Measurements from ENCODE around the gene SCNN1B. TPM values are rescaled to one million over a fixed set of nuclear protein-coding genes. Genes with fewer than 3 reads are reported as not detected.

The SCNN1B gene
- total and polyA plus RNA-seq, 2 of the 13 experiments (the other 11 are each of a cell fraction or from before 2014, with no cell fraction given), result not detected

DNA sequence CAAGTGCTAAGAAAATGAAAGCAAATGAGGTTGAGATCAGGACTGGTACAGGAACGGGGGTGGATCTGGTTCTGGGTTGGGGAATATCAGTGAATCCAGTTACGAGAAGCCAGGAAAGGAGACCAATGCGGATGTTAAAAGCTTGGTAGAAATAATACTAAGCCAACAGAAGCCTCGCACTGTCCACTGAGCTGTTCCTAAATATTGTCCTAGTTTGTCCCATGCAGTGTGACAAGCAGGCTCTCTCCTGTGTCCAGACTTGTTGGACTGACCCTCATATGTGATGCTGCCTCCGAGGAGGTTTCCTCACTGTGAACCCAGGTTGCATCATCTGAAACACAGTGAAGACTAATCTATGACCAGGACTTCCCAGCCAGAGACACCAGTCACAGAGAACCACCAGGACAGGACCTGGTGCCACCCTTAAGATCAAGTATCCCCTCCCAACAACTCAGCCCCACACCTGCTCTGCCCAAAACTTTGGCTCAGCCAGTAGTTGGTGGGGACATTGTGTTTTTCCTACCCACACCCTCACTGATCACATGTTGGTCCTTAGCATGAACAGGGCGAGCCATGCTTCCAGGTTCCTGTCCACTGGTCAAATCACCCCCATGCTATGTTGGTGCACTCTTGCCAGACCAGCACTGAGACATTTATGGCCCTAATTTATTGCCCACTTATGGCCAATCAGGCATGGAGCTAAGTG lies 32.7 kb upstream of the SCNN1B start (continued):
- TF ChIP-seq BRCA1 (CRISPR knock-in tag; IDR thresholded peaks at IDR 0.05) (no peak), ZNF841 (CRISPR knock-in tag; IDR thresholded peaks at IDR 0.05; ENCODE audit: borderline replicate concordance) (no peak), ELF4 (CRISPR knock-in tag; IDR thresholded peaks at IDR 0.05; ENCODE audit: borderline replicate concordance) (no peak), HOXA5 (CRISPR knock-in tag; IDR thresholded peaks at IDR 0.05) (0 out of 2 replicates have a peak, but pooled peaks have one; percentile 44), ZNF7 (CRISPR knock-in tag; IDR thresholded peaks at IDR 0.05) (no peak), ZNF724P (CRISPR knock-in tag; IDR thresholded peaks at IDR 0.05; ENCODE audit: borderline replicate concordance) (no peak), SRSF9 (IDR thresholded peaks at IDR 0.05; ENCODE audit: borderline replicate concordance, insufficient read depth, low read depth, low read length, poor library complexity, severe bottlenecking) (no peak), ZNF329 (CRISPR knock-in tag; IDR thresholded peaks at IDR 0.05; ENCODE audit: low read depth) (no peak), ATF1 (CRISPR knock-in tag; IDR thresholded peaks at IDR 0.05) (no peak), BRD4 (CRISPR knock-in tag; IDR thresholded peaks at IDR 0.05) (no peak), MAFK (conservative IDR thresholded peaks at IDR 0.05 in 1 of 2, IDR thresholded peaks at IDR 0.05 in 1 of 2; ENCODE audit: low read length in 2 of 2) (no peak), HDAC6 (IDR thresholded peaks at IDR 0.05; ENCODE audit: low read depth, low read length) (no peak), CENPX (CRISPR knock-in tag; IDR thresholded peaks at IDR 0.05) (no peak), ZNF550 (CRISPR knock-in tag; IDR thresholded peaks at IDR 0.05; ENCODE audit: borderline replicate concordance) (no peak), JUND (CRISPR knock-in tag; IDR thresholded peaks at IDR 0.05) (peak; percentile 27; the same call in 1 of the 2 replicates)
- TF ChIP-seq, protein P1, sequence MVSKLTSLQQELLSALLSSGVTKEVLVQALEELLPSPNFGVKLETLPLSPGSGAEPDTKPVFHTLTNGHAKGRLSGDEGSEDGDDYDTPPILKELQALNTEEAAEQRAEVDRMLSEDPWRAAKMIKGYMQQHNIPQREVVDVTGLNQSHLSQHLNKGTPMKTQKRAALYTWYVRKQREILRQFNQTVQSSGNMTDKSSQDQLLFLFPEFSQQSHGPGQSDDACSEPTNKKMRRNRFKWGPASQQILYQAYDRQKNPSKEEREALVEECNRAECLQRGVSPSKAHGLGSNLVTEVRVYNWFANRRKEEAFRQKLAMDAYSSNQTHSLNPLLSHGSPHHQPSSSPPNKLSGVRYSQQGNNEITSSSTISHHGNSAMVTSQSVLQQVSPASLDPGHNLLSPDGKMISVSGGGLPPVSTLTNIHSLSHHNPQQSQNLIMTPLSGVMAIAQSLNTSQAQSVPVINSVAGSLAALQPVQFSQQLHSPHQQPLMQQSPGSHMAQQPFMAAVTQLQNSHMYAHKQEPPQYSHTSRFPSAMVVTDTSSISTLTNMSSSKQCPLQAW (CRISPR knock-in tag; IDR thresholded peaks at IDR 0.05), result peak; percentile 43; the same call in 1 of the 2 replicates
- TF ChIP-seq, protein P2, sequence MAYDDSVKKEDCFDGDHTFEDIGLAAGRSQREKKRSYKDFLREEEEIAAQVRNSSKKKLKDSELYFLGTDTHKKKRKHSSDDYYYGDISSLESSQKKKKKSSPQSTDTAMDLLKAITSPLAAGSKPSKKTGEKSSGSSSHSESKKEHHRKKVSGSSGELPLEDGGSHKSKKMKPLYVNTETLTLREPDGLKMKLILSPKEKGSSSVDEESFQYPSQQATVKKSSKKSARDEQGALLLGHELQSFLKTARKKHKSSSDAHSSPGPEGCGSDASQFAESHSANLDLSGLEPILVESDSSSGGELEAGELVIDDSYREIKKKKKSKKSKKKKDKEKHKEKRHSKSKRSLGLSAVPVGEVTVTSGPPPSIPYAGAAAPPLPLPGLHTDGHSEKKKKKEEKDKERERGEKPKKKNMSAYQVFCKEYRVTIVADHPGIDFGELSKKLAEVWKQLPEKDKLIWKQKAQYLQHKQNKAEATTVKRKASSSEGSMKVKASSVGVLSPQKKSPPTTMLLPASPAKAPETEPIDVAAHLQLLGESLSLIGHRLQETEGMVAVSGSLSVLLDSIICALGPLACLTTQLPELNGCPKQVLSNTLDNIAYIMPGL (CRISPR knock-in tag; IDR thresholded peaks at IDR 0.05; ENCODE audit: borderline replicate concordance in 1 of 2, low read depth in 1 of 2), result no peak
- TF ChIP-seq, protein P3, sequence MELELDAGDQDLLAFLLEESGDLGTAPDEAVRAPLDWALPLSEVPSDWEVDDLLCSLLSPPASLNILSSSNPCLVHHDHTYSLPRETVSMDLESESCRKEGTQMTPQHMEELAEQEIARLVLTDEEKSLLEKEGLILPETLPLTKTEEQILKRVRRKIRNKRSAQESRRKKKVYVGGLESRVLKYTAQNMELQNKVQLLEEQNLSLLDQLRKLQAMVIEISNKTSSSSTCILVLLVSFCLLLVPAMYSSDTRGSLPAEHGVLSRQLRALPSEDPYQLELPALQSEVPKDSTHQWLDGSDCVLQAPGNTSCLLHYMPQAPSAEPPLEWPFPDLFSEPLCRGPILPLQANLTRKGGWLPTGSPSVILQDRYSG (CRISPR knock-in tag; IDR thresholded peaks at IDR 0.05), result no peak
- TF ChIP-seq, protein P4, sequence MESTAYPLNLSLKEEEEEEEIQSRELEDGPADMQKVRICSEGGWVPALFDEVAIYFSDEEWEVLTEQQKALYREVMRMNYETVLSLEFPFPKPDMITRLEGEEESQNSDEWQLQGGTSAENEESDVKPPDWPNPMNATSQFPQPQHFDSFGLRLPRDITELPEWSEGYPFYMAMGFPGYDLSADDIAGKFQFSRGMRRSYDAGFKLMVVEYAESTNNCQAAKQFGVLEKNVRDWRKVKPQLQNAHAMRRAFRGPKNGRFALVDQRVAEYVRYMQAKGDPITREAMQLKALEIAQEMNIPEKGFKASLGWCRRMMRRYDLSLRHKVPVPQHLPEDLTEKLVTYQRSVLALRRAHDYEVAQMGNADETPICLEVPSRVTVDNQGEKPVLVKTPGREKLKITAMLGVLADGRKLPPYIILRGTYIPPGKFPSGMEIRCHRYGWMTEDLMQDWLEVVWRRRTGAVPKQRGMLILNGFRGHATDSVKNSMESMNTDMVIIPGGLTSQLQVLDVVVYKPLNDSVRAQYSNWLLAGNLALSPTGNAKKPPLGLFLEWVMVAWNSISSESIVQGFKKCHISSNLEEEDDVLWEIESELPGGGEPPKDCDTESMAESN (CRISPR knock-in tag; conservative IDR thresholded peaks at IDR 0.05), result peak; percentile 71

Data from HepG2 (cell line).